Endothelial cell of umbilical vein (primary cell): Measurements from ENCODE around the gene R3HDM1. TPM values are rescaled to one million over a fixed set of nuclear protein-coding genes. Genes with fewer than 3 reads are reported as not detected.

Experiments used
- BruUV-seq: library from RNA; stranded (reverse); fragments of 400-500 nt; replicated peaks from 2 replicates; lab custom pipeline; 2021; lab: Mats Ljungman, UMichigan
- CTCF ChIA-PET: fragments of 300-600, 350-600 bp; sonication (Branson Sonifier 250); formaldehyde crosslinking; loops from one replicate; lab custom pipeline; 2021; ENCODE audit warnings: antibody characterized with exemption, inconsistent platforms; lab: Charles Lee
- POLR2A ChIA-PET: fragments of 300-600, 350-600 bp; sonication (Branson Sonifier 250); formaldehyde crosslinking; loops from one replicate; lab custom pipeline; 2021; ENCODE audit warnings: antibody characterized with exemption, inconsistent platforms; lab: Charles Lee
- DNase-seq: peaks from one replicate; pipeline ENCODE4 v3.0.0-alpha.2; 2011; ENCODE audit warnings: low read depth, low spot score
- FAIRE-seq: peaks from 2 replicates; lab custom pipeline; 2011; peaks lifted over from hg19 to GRCh38; lab: Jason Lieb, UNC
- H2AFZ ChIP-seq: 2 replicates; pipeline ENCODE4 v1.6.0; 2012; ENCODE audit warnings: low read depth, low read length, control low read depth, inconsistent platforms
- H3K27ac ChIP-seq: 2 replicates; pipeline ENCODE4 v1.5.1; 2011; ENCODE audit warnings: low read depth, mild to moderate bottlenecking, control low read depth, low read length, moderate library complexity; ENCODE audit not compliant: insufficient read depth
- H3K27me3 ChIP-seq, 2 experiments: 2 replicates each; pipeline versions ENCODE4 v1.6.0 to v1.6.1; 2011; ENCODE audit warnings: low read length in 2 of 2, mixed read lengths in 1 of 2; ENCODE audit not compliant: control insufficient read depth in 2 of 2, insufficient read depth in 2 of 2
- H3K36me3 ChIP-seq, 2 experiments: 2 replicates in 1 of 2; 3 replicates in 1 of 2; pipeline ENCODE4 v1.5.1; 2011; ENCODE audit warnings: low read length in 2 of 2, mild to moderate bottlenecking in 1 of 2, moderate library complexity in 1 of 2; ENCODE audit not compliant: control insufficient read depth in 2 of 2, insufficient read depth in 2 of 2; ENCODE audit errors: extremely low read depth in 1 of 2
- H3K4me1 ChIP-seq: 3 replicates; pipeline ENCODE4 v1.5.1; 2011; ENCODE audit warnings: mild to moderate bottlenecking, low read length; ENCODE audit not compliant: control insufficient read depth, insufficient read depth; ENCODE audit errors: extremely low read depth
- H3K4me2 ChIP-seq: 2 replicates; pipeline ENCODE4 v1.6.1; 2011; ENCODE audit warnings: low read length, control low read depth, mixed read lengths; ENCODE audit not compliant: insufficient read depth
- H3K4me3 ChIP-seq, 3 experiments: fragments of 200-600 bp in 1 of 3; sonication (generic), shearing (Covaris generic) in 1 of 3; replicated peaks in 1 of 3; 2 replicates each; pipeline ENCODE4 v1.5.1; 2011 to 2016; ENCODE audit warnings: control low read depth in 3 of 3, low read length in 3 of 3, mild to moderate bottlenecking in 2 of 3, inconsistent platforms in 1 of 3, low read depth in 1 of 3, moderate library complexity in 1 of 3; ENCODE audit not compliant: insufficient read depth in 1 of 3
- H3K79me2 ChIP-seq: 2 replicates; pipeline ENCODE4 v1.6.0; 2012; ENCODE audit warnings: low read length, inconsistent platforms; ENCODE audit not compliant: control insufficient read depth, insufficient read depth
- H3K9ac ChIP-seq: replicated peaks from 2 replicates; pipeline ENCODE3; 2011; ENCODE audit warnings: low read length, control low read depth; ENCODE audit not compliant: insufficient read depth; ENCODE audit errors: extremely low read depth
- H3K9me1 ChIP-seq: replicated peaks from 3 replicates; pipeline ENCODE4 v1.6.0; 2011; ENCODE audit warnings: mild to moderate bottlenecking, low read length; ENCODE audit not compliant: control insufficient read depth, insufficient read depth; ENCODE audit errors: extremely low read depth
- H3K9me3 ChIP-seq: replicated peaks from 2 replicates; pipeline ENCODE4 v1.5.1; 2012; ENCODE audit warnings: low read length, inconsistent platforms; ENCODE audit not compliant: control insufficient read depth, insufficient read depth
- H4K20me1 ChIP-seq: replicated peaks from 2 replicates; pipeline ENCODE3; 2011; ENCODE audit warnings: mild to moderate bottlenecking, low read length; ENCODE audit not compliant: control insufficient read depth, insufficient read depth; ENCODE audit errors: extremely low read depth
- EZH2 ChIP-seq: IDR thresholded peaks from 2 replicates; pipeline ENCODE4 v1.6.1; 2012; ENCODE audit warnings: borderline replicate concordance, low read depth, mild to moderate bottlenecking, moderate library complexity, low read length, inconsistent platforms; ENCODE audit not compliant: severe bottlenecking
- FOS ChIP-seq: IDR thresholded peaks from 2 replicates; pipeline ENCODE4 v1.6.1; 2011; ENCODE audit warnings: mild to moderate bottlenecking, low read length, moderate library complexity, borderline replicate concordance; ENCODE audit not compliant: insufficient read depth
- GATA2 ChIP-seq: IDR thresholded peaks from 2 replicates; pipeline ENCODE4 v1.7.0; 2011; ENCODE audit warnings: low read depth, mild to moderate bottlenecking, moderate library complexity, mixed read lengths, low read length; ENCODE audit not compliant: insufficient read length, insufficient read depth
- JUN ChIP-seq: IDR thresholded peaks from 2 replicates; pipeline ENCODE4 v1.6.1; 2011; ENCODE audit warnings: borderline replicate concordance, low read depth; ENCODE audit not compliant: insufficient read length, insufficient read depth
- MAX ChIP-seq: IDR thresholded peaks from 2 replicates; pipeline ENCODE4 v1.6.1; 2011; ENCODE audit not compliant: insufficient read depth, insufficient read length
- MYC ChIP-seq: IDR thresholded peaks from one replicate; pipeline ENCODE4 v1.6.1; 2011; ENCODE audit warnings: mild to moderate bottlenecking, low read depth, low read length
- POLR2A ChIP-seq: IDR thresholded peaks from 2 replicates; pipeline ENCODE4 v1.6.1; 2012; ENCODE audit warnings: low read depth, mild to moderate bottlenecking, control low read depth, low read length
- POLR2AphosphoS5 ChIP-seq: IDR thresholded peaks from 2 replicates; pipeline ENCODE4 v1.6.1; 2012; ENCODE audit warnings: low read depth, mild to moderate bottlenecking, control low read depth, low read length, moderate library complexity; ENCODE audit not compliant: insufficient read depth
- dilution Hi-C: fragments of 300-500 bp; cut with MboI; formaldehyde crosslinking; loops from one replicate; pipeline ENCODE4 v1.15.0; 2019; ENCODE audit warnings: low sequenced_read_pairs; ENCODE audit not compliant: extremely low pct_ligation_motif_present
- intact Hi-C: fragments of 100-400 bp; cut with micrococcal nuclease; formaldehyde crosslinking; loops from one replicate; pipeline ENCODE4 v1.10.0; 2022
- polyA plus RNA-seq, 4 experiments: library from polyadenylated mRNA; depleted of rRNA in 3 of 4; stranded (reverse) in 3 of 4; unstranded in 1 of 4; fragments of >200 nt; gene quantifications; 2 replicates each; pipeline versions ENCODE4 v1.2.1 to v1.2.3, GENCODE V29; 2011 to 2012; ENCODE audit warnings: missing spikeins in 1 of 4
- total RNA-seq: library from RNA; stranded (reverse); gene quantifications from 2 replicates; pipeline ENCODE4 v1.2.3, GENCODE V29; 2021
- TF ChIP-seq, protein P1 (sequence below), 2 donors: IDR thresholded peaks; 1 replicate in 1 of 2; 2 replicates in 1 of 2; pipeline ENCODE4 v1.5.1; 2011; ENCODE audit warnings: low read length in 2 of 2, mild to moderate bottlenecking in 2 of 2, moderate library complexity in 2 of 2, control low read depth in 1 of 2, inconsistent platforms in 1 of 2, low read depth in 1 of 2; ENCODE audit not compliant: insufficient read depth in 1 of 2; ENCODE audit errors: extremely low read depth in 1 of 2

R3HDM1 gene
- total and polyA plus RNA-seq, 2 donors (not counting 3 experiments of a cell fraction or from before 2014, with no cell fraction given), result 36.6 to 61.8 TPM

DNA sequence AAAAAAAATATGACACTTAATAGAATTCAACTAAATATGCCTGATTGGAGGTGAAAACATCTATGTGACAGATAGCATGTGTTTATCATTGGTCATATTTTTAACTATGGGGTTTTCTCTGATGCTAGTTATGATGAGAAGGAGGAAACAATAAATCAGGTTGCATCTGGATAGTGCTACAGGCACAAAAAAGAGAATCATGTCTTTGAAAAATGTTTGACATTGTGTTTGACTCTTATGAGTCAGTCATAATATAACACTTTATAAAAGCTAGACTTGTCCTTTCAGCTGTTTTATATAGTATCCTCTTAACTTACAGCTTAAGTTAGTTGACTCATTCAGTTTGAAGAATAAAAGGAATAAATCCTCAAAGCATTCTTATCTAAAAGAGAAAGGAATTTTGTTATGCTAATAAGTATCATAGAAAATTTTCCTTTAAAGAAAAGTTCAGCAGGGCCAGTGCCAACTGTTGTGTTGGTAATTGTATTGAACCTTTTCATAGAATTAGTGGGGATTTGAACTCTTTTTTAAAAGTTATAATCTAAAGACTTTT lies 131.9 kb downstream of the R3HDM1 start:
- CTCF ChIA-PET, result interaction anchor here (1.0 to 1.4 kb wide), 3 partner anchors 43 to 189 kb away, joined by 3 read pairs; no protein-coding TSS in a partner anchor
- intact Hi-C loops, result no loop called here
- POLR2A ChIA-PET, result no interaction called here

More for the DNA sequence above, 131.9 kb downstream of the R3HDM1 start:
- H3K36me3 ChIP-seq, result peaks cover 0 to 1% of the 10 kb centered on the region in 2 experiments
- peaks cover 10% of the 10 kb centered on the region for H3K4me1 ChIP-seq
- dilution Hi-C loops, result no loop called here
- no peak overlapping the region for H3K9ac ChIP-seq
- TF ChIP-seq POLR2AphosphoS5, result no peak
- TF ChIP-seq MAX, result no peak
- no peak for TF ChIP-seq JUN
- no peak for TF ChIP-seq EZH2
- TF ChIP-seq, protein P1, sequence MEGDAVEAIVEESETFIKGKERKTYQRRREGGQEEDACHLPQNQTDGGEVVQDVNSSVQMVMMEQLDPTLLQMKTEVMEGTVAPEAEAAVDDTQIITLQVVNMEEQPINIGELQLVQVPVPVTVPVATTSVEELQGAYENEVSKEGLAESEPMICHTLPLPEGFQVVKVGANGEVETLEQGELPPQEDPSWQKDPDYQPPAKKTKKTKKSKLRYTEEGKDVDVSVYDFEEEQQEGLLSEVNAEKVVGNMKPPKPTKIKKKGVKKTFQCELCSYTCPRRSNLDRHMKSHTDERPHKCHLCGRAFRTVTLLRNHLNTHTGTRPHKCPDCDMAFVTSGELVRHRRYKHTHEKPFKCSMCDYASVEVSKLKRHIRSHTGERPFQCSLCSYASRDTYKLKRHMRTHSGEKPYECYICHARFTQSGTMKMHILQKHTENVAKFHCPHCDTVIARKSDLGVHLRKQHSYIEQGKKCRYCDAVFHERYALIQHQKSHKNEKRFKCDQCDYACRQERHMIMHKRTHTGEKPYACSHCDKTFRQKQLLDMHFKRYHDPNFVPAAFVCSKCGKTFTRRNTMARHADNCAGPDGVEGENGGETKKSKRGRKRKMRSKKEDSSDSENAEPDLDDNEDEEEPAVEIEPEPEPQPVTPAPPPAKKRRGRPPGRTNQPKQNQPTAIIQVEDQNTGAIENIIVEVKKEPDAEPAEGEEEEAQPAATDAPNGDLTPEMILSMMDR (IDR thresholded peaks at IDR 0.05; ENCODE audit: extremely low read depth in 1 of 2, insufficient read depth in 1 of 2, low read depth in 1 of 2, low read length in 2 of 2), result no peak
- no peak for TF ChIP-seq MYC
- no peak for TF ChIP-seq POLR2A
- TF ChIP-seq GATA2, result no peak
- TF ChIP-seq FOS, result no peak
- H3K79me2 ChIP-seq, result no peaks in the 10 kb centered on the region
- no peak overlapping the region for H2AFZ ChIP-seq
- H3K27ac ChIP-seq, result no peak overlapping the region
- DNase-seq, result no peak
- no peaks in the 10 kb centered on the region for H3K27me3 ChIP-seq
- H3K9me3 ChIP-seq, result no peaks in the 10 kb centered on the region
- no peaks in the 10 kb centered on the region for H3K9me1 ChIP-seq
- no peaks in the 10 kb centered on the region for H4K20me1 ChIP-seq
- no TSS peak for BruUV-seq
- no peak overlapping the region for H3K4me3 ChIP-seq
- no peak for FAIRE-seq
- H3K4me2 ChIP-seq, result no peak overlapping the region
